ENCODE data around the gene ACO2. TPM values are rescaled to one million over a fixed set of nuclear protein-coding genes. Genes with fewer than 3 reads are reported as not detected.

Gene ACO2
- total and polyA plus RNA-seq, 2 of the 8 experiments (the other 6 are each of a cell fraction or from before 2014, with no cell fraction given) = 52.8 to 75.4 TPM

DNA sequence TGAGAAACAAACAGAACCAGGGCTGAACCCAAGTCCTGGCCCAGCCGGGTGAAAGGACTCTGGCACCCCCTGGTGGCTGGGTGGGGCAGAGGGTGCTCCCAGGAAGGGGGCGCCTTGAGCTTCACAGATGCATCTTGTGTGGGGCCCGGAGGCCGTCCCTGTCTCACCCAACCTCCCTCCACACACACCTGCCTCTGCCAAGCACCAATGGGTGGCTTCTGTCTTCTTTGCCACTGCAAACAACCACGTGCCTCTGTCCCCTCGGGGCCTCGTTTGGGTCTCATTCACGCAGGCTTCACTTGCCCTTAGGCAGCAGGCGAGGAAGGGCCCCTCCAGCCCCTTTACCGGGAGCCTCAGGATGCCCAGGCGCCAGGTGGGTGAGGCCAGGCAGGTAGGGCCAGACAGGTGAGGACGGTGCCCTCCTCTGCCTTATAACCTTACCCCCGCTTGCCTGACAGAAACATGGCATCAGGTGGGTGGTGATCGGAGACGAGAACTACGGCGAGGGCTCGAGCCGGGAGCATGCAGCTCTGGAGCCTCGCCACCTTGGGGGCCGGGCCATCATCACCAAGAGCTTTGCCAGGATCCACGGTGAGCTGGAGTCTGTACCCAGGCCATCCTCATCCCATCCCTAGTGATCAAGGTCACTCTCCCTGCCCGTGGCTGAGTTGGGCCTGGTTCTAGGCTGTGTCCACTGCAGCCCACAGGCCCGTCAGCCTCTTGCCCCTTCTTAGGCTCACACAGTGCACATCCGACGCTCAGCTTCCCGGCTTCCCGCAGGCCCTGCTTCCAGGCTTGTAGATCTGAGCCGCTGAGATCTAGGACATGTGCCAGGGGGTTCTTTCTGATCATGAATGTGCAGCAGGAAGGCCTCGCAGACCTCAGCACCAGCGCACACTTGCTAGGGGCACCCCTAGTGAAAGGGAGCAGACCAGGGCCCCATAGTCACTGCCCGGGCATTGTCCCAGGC lies 58.2 kb downstream of the ACO2 start (continued):
- TF ChIP-seq SP2 (IDR thresholded peaks at IDR 0.05; ENCODE audit: low read length) (no peak), RAD21 (IDR thresholded peaks at IDR 0.05 in 1 of 2, conservative IDR thresholded peaks at IDR 0.05 in 1 of 2; ENCODE audit: low read depth in 2 of 2, low read length in 2 of 2) (peak; percentile 70 to 76)

Data from H1 (cell line).